Esophagus muscularis mucosa (tissue), 3 donors: ENCODE results near the gene RBFOX2.

Source experiments
- POLR2A ChIP-seq: fragments of 450-650 bp; IDR thresholded peaks from one replicate; pipeline ENCODE4 v1.6.1; 2017; ENCODE audit warnings: antibody characterized with exemption, moderate library complexity, mild to moderate bottlenecking, low read depth
- POLR2AphosphoS5 ChIP-seq, 2 donors: sonication (generic); formaldehyde crosslinking; IDR thresholded peaks; one replicate each; pipeline ENCODE4 v1.6.1; 2017; ENCODE audit warnings: antibody characterized with exemption in 2 of 2
- TF ChIP-seq, protein P1 (sequence below), 3 experiments: fragments of 200-600 bp in 2 of 3; fragments of 450-650 bp in 1 of 3; sonication (generic) in 2 of 3; IDR thresholded peaks; one replicate each; pipeline ENCODE4 v1.5.1; 2017 to 2019; ENCODE audit warnings: antibody characterized with exemption in 3 of 3, mild to moderate bottlenecking in 2 of 3, moderate library complexity in 1 of 3

DNA sequence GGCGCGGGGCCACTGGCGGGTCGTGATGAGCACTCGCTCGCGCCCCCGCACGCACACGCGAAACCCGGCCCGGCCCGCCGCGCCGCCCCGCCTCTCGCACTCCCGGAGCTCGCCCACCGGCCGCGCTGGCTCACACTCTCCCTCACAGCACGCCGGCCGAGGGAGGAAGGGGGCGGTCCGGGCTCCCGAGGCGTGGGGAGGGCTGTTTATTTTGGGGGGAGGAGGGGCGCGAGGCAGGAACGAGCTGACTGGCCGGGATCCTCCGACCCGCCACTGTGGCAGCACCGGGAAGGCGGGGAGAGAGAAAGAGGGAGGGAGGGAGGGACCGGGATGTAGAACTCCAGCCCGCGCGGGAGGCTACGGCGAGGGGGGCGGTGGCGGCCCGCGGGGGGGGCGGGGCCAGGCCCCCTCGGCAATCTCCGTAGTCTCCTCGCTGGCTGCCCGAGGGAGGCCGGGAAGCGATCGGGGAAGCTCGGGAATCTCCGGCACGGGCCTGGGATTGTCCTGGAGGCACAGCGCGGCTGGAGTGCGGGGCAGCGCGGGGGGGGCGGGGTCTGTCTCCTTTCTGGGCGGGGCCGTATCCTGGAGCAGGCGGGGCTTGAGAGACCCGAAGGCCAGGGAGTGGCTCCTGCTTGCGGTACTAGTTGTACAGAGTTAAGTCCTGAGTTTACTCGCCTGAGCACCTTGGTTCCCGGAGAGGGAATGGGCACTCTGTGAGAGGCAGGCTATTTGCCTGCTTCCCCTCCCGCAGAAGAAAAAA is at the start of gene RBFOX2:
- TF ChIP-seq, protein P1, sequence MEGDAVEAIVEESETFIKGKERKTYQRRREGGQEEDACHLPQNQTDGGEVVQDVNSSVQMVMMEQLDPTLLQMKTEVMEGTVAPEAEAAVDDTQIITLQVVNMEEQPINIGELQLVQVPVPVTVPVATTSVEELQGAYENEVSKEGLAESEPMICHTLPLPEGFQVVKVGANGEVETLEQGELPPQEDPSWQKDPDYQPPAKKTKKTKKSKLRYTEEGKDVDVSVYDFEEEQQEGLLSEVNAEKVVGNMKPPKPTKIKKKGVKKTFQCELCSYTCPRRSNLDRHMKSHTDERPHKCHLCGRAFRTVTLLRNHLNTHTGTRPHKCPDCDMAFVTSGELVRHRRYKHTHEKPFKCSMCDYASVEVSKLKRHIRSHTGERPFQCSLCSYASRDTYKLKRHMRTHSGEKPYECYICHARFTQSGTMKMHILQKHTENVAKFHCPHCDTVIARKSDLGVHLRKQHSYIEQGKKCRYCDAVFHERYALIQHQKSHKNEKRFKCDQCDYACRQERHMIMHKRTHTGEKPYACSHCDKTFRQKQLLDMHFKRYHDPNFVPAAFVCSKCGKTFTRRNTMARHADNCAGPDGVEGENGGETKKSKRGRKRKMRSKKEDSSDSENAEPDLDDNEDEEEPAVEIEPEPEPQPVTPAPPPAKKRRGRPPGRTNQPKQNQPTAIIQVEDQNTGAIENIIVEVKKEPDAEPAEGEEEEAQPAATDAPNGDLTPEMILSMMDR (IDR thresholded peaks at IDR 0.05): no peak
- TF ChIP-seq POLR2A: no peak
- TF ChIP-seq POLR2AphosphoS5 (IDR thresholded peaks at IDR 0.05): peak; percentile 71 to 87
